Stimulated activated CD8-positive, alpha-beta memory T cell treated with anti-CD3 and anti-CD28 coated beads, Interleukin-12 subunit alpha, Interleukin-12 subunit beta, amount 100 ng/mL, for 1 hour (primary cell): ENCODE data around the gene SLC28A2.
A peak's percentile ranks its signal among the peaks of the same experiment; 100 is the strongest.
"Not testable (repeated sequence)": the region's sequence is repeated elsewhere in the genome, so short reads cannot be mapped to it uniquely, and the experiment has no call there.

Source experiments
- DNase-seq: peaks from one replicate; pipeline ENCODE4 v3.0.0-alpha.2; 2020; ENCODE audit warnings: low read depth

SLC28A2 gene

GRCh38 chr15:45263854-45264253, 11.8 kb downstream of the SLC28A2 start:
- DNase-seq: no peak

GRCh38 chr15:45265506-45265905, 13.5 kb downstream of the SLC28A2 start:
- DNase-seq: no peak

- DNase-seq: no peak
Measured at GRCh38 chr15:45268135-45268534, 16.1 kb downstream of the SLC28A2 start.

- no peak for DNase-seq
Measured at GRCh38 chr15:45274636-45275380, 22.8 kb downstream of the SLC28A2 start.

DNA sequence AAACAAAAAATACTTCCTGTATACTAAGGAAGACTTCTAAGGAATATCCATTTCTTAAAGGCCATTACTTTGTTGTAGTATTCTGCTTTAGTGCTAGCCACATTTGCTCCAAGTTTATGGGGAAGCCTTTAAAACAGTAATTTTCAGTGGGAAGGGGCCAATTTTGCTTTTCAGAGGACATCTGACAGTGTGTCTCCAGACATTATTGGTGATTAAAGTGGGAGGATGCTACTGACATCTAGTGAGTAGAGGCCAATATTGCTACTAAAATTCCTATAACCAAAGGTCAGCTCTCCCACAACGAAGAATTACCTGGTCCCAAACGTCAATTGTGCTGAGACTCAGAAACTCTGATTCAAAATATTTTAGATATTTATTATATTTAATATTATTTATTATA, 24.8 kb downstream of the SLC28A2 start:
- DNase-seq: no peak

DNA sequence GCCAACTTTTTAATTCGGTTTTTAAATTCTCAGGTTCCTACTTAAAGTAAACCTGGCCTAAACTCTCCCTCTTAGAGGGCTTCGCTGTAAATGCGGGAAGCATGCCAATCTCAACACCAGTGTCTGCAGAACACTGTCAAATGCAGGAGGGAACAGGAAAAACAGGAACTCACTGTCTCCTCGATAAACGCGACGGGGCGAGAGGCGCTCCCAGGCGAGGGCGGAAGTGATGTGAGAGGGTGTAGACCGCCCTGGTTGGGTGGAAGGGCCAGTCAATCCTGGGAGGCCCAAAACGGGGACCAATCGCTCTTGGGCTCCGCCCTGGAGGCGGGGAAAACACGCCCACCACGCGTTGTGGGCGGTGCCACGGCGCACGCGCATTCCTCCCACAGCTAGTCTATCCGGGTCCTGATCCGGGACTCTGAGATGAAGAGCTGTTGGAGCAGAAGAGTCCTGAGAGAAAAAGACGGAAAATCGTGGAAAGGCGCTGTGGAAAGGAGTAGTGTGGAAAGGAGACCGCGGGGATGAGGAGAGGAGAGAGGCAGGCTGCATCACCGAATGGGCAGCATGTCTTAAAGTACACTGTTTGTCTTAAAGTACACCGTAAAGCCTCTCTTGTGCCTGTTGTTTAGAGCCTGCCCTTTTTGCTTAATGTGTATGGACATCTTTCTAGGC, 27.1 kb downstream of the SLC28A2 start:
- peak; percentile 95 for DNase-seq

DNA sequence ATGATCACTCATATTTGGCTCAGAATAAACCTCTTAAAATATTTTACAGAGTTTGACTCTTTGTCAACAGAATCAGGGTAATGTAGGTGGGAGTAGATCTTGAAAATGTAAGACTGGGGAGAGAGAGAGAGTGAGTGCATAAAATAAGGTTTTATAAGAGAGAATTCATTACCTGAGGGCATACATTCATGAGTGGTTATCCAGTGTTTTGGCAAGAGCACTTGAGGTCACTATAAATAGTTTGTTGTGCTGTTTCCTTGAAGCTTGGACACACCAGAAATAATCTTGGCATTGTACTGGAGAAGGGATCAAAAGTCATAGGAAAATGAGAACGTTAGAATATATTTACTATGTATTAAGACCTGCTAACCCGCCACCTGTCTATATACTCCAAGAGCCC, 33.4 kb downstream of the SLC28A2 start:
- DNase-seq: no peak

- DNase-seq: no peak
Measured at GRCh38 chr15:45287390-45287956, 35.4 kb downstream of the SLC28A2 start.

DNA sequence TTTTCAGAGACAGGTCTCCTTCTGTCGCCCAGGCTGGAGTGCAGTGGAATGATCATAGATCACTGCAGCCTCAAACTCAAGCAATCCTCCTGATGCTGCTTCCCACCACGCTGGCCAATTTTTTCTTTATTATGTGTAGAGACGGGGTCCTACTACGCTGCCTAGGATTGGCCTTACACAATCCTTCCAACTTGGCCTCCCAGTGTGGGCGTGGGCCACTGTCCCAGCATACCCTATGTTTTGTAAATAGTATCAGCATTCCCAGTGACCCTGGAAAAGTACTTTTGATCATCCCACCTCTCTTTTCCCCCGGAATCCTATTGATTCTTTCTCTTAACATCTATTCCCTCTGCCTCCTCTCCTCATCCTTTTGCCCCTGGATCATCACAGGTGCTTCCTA, 36.9 kb downstream of the SLC28A2 start:
- DNase-seq: no peak

DNA sequence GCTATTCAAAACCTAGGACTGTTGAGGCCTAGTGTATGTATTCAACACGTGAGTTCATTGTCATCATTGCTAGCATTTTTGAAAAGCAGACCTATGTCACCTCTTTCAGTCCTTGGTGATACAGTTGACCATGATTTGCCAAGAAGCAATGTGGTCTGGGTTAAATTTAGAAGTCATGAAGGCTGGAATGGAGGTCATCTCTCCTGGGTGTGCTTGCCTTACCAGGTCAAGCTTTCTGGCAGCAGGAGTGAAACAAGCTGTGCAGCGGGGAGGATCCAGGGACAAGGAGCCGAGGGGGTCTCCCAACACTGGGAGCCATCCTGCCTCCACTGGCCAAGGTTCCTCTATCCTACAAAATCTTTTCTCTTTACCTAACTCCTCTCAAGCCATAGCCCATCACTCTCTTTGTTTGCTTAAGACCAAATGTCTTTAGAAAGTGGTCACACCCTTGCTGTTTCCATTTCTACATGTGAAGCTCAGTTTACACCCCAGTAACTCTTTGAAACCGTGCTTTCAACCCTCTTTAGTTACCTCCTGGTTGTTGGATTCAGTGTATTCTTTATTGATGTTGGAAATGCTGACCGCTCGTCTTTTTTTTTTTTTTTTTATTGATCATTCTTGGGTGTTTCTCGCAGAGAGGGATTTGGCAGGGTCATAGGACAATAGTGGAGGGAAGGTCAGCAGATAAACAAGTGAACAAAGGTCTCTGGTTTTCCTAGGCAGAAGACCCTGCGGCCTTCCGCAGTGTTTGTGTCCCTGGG, 40.0 kb downstream of the SLC28A2 start:
- DNase-seq: no peak

DNA sequence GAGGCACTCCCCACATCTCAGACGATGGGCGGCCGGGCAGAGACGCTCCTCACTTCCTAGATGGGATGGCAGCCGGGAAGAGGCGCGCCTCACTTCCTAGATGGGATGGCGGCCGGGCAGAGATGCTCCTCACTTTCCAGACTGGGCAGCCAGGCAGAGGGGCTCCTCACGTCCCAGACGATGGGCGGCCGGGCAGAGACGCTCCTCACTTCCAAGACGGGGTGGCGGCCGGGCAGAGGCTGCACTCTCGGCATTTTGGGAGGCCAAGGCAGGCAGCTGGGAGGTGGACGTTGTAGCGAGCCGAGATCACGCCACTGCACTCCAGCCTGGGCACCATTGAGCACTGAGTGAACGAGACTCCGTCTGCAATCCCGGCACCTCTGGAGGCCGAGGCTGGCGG, 41.3 kb downstream of the SLC28A2 start:
- not testable (repeated sequence) for DNase-seq

GRCh38 chr15:45298964-45299378, 46.9 kb downstream of the SLC28A2 start:
- not testable (repeated sequence) for DNase-seq

- no peak for DNase-seq
Measured at GRCh38 chr15:45304711-45305110, 52.7 kb downstream of the SLC28A2 start.

GRCh38 chr15:45306105-45306504, 54.1 kb downstream of the SLC28A2 start:
- no peak for DNase-seq

- DNase-seq: no peak
Measured at GRCh38 chr15:45307230-45307924, 55.3 kb downstream of the SLC28A2 start.

DNA sequence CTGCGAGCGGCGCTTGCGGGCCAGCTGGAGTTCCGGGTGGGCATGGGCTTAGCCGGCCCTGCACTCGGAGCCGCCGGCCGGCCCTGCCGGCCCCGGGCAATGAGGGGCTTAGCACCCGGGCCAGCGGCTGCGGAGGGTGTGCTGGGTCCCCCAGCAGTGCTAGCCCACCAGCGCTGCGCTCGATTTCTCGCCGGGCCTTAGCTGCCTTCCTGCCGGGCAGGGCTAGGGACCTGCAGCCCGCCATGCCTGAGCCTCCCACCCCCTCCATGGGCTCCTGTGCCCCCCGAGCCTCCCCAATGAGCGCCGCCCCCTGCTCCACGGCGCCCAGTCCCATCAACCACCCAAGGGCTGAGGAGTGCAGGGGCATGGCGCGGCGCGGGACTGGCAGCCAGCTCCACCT, 62.1 kb downstream of the SLC28A2 start:
- not testable (repeated sequence) for DNase-seq

DNA sequence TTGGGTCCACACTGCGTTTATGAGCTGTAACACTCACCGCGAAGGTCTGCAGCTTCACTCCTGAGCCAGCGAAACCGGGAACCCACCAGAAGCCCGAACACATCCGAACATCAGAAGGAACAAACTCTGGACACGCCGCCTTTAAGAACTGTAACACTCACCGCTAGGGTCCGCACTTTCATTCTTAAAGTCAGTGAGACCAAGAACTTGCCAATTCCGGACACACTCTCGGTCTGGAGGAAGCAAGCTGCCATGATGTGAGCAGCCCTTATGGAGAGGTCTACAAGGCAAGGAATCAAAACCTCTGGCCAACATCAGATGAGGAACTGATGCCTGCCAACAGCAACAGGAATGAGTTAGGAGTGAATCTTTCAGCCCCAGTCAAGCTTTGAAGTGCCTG, 62.9 kb downstream of the SLC28A2 start:
- DNase-seq: no peak

- DNase-seq: no peak
Measured at GRCh38 chr15:45319472-45320214, 67.6 kb downstream of the SLC28A2 start.

DNA sequence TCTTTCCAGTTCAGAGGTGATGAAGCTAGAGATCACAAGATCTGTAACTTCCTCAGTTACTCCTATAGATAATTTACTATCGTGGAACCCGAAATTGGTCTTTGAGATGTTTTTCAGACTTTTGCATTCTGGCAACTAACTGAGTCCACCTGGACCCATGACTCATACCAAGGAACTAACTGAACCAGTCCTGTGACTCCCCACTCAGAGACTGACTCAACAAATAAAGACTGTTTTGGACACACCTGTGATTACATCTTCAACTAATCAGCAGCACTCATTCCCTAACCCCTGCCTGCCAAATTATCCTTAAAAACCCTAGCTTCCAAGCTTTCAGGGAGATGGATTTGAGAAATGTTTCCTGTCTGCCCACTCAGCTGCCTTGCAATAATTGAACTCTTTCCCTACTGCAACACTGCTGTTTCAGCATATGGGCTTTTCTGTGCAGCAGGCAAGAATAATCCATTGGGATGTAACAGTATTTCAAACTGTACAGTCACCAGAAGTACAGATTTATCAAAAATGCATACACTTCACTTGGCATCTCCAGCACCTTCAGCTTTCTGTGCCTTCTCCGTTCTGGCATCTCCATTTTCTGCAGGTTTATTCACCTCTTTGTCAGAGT, 68.7 kb downstream of the SLC28A2 start:
- DNase-seq: no peak

DNA sequence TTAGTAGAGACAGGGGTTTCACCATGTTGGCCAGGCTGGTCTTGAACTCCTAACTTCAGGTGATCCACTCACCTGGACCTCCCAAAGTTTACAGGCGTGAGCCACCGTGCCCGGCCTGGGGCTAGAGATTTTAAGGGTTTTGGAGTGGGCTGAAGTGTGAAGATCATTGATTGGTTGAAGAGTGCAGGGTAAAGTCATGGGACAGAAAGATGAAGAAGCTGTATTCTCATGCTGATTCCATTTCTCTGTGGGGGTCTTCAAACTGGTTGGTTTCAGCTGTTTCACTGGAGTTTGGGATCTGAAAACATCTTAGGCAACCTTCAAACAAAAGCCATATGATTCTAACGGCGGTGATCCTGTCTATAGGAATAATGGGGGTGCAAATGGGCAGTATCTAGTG, 74.2 kb downstream of the SLC28A2 start:
- no peak for DNase-seq

DNA sequence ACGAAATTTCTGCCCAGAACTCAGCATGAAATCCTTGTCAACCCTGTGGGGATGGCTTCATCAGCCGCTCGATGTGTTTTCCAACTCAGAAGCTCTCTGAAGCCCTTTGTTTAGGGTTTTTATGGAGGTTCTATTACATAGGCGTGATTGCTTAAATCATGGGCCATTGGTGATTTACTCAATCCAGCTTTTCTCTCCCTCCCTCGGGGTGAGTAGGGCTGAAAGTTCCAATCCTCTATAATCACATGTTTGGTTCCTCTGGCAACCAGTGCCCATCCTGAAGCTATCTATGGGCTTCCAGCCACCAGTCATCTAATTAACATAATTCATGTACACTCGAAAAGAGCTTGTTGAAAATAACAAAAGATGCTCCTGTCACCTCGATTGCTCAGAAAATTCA, 74.7 kb downstream of the SLC28A2 start:
- DNase-seq: no peak
